Body of pancreas (tissue), 4 donors: Measurements from ENCODE around the gene CUEDC1. TPM values are rescaled to one million over a fixed set of nuclear protein-coding genes. Genes with fewer than 3 reads are reported as not detected.
A peak's percentile ranks its signal among the peaks of the same experiment; 100 is the strongest.

Experiments used
- ATAC-seq: fragments of 150-250 bp; one replicate; pipeline ENCODE4 v1.9.1; 2016
- DNase-seq, 4 donors: peaks; one replicate each; pipeline ENCODE4 v3.0.0-alpha.2; 2019
- H3K27ac ChIP-seq, 4 donors: fragments of 200-600 bp; sonication (generic); 1 replicate in 3 of 4; 2 replicates in 1 of 4; pipeline versions ENCODE4 v1.5.1 to v1.6.1; 2016 to 2019; ENCODE audit warnings: mild to moderate bottlenecking in 1 of 4, mixed read lengths in 1 of 4, moderate library complexity in 1 of 4
- H3K27me3 ChIP-seq, 2 donors: fragments of 200-600 bp; sonication (generic); one replicate each; pipeline ENCODE4 v1.6.0; 2016; ENCODE audit warnings: mild to moderate bottlenecking in 1 of 2
- H3K36me3 ChIP-seq, 2 donors: fragments of 200-600 bp; sonication (generic); replicated peaks in 1 of 2; 2 replicates each; pipeline ENCODE4 v1.5.1; 2016; ENCODE audit warnings: low read depth in 2 of 2; ENCODE audit not compliant: insufficient read depth in 1 of 2
- H3K4me1 ChIP-seq: fragments of 200-600 bp; sonication (generic); one replicate; pipeline ENCODE4 v1.6.0; 2016
- H3K4me3 ChIP-seq, 2 donors: fragments of 200-600 bp; sonication (generic); 1 replicate in 1 of 2; 2 replicates in 1 of 2; pipeline ENCODE4 v1.5.1; 2016 to 2019
- H3K9me3 ChIP-seq, 3 donors: fragments of 200-600 bp; sonication (generic); 1 replicate in 2 of 3; 2 replicates in 1 of 3; pipeline ENCODE4 v1.5.1; 2016
- POLR2A ChIP-seq, 3 donors: fragments of 450-650 bp; IDR thresholded peaks; one replicate each; pipeline ENCODE4 v1.6.1; 2016; ENCODE audit warnings: antibody characterized with exemption in 3 of 3, mild to moderate bottlenecking in 2 of 3
- WGBS, 2 donors: methylation state at CpG; one replicate each; pipeline ENCODE4 v1.1.5; 2017; 5-methylcytosine and 5-hydroxymethylcytosine counted together
- intact Hi-C: fragments of 100-400 bp; cut with DNase I; formaldehyde crosslinking; loops from one replicate; pipeline ENCODE4 v1.15.1; 2023
- total RNA-seq, 2 donors: library from RNA; depleted of rRNA; stranded (reverse); fragments of >200 nt; gene quantifications; one replicate each; pipeline ENCODE4 v1.1.0, GENCODE V29; 2016
- TF ChIP-seq, protein P1 (sequence below), 7 experiments: fragments of 450-650 bp in 4 of 7; fragments of 200-600 bp in 3 of 7; sonication (generic) in 3 of 7; IDR thresholded peaks; one replicate each; pipeline ENCODE4 v1.5.1; 2016 to 2019; ENCODE audit warnings: antibody characterized with exemption in 7 of 7

Gene CUEDC1
- total RNA-seq, 2 donors from 2014 or later: 35.8 to 48.1 TPM

DNA sequence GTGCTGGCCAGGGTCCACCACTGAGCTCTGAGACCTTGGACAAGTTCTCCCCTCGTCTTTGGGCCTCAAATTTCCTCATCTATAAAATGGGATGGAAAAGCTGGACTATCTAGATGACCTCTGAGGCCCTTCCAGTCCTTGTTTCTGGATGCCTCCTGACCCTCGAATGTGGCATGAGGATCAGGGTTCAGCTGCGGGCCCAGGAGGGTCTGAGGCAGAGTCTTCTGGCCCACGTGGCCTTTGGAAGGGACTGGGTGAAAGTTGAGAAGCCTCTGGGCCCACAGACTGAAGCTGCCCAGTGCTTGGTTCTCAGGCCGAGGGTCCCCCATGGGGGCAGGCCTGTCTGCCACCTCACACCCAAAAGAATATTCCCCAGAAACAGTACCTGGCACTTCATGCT lies 88.5 kb downstream of the CUEDC1 start:
- TF ChIP-seq POLR2A (IDR thresholded peaks at IDR 0.05): no peak
- H3K27ac ChIP-seq: peak overlapping the region in 2 of 4 donors; percentile 86 to 95
- DNase-seq (no peak), ATAC-seq (no peak)
- H3K4me3 ChIP-seq: no peak overlapping the region
- no peaks in the 10 kb centered on the region for H3K36me3 ChIP-seq
- H3K9me3 ChIP-seq: no peaks in the 10 kb centered on the region
- intact Hi-C loops: no loop called here
- no peaks in the 10 kb centered on the region for H3K27me3 ChIP-seq
- 89% methylated on average over 5 of the region's 5 CpGs; no CpG with 5 or more reads in 1 of the 2 donors for WGBS, 2 donors
- peaks cover 36% of the 10 kb centered on the region for H3K4me1 ChIP-seq

DNA sequence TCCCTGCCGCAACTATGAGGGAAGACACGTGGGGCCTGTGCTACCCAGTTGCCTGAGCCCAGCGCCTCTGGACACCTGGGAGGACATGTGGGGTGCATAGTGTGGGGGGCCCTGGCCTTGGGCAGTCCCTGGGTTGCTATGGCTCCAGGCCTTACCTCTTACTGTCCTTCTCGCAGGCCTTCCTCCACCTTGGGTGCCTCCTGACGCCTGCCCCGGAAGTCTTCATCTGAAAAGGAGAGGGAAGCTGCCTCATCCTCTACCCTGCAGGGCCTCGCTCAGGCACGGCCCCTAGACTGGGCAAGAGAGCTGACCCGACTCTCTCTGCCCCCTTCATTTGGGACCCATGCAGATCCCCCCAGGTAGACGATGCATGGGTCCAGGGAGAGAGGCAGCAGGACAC lies 88.9 kb downstream of the CUEDC1 start:
- DNase-seq (no peak), ATAC-seq (no peak)
- peak overlapping the region in 1 of 4 donors; percentile 95 for H3K27ac ChIP-seq
- TF ChIP-seq, protein P1, sequence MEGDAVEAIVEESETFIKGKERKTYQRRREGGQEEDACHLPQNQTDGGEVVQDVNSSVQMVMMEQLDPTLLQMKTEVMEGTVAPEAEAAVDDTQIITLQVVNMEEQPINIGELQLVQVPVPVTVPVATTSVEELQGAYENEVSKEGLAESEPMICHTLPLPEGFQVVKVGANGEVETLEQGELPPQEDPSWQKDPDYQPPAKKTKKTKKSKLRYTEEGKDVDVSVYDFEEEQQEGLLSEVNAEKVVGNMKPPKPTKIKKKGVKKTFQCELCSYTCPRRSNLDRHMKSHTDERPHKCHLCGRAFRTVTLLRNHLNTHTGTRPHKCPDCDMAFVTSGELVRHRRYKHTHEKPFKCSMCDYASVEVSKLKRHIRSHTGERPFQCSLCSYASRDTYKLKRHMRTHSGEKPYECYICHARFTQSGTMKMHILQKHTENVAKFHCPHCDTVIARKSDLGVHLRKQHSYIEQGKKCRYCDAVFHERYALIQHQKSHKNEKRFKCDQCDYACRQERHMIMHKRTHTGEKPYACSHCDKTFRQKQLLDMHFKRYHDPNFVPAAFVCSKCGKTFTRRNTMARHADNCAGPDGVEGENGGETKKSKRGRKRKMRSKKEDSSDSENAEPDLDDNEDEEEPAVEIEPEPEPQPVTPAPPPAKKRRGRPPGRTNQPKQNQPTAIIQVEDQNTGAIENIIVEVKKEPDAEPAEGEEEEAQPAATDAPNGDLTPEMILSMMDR (IDR thresholded peaks at IDR 0.05): no peak
- no peak for TF ChIP-seq POLR2A (IDR thresholded peaks at IDR 0.05)
- H3K4me1 ChIP-seq: peaks cover 40% of the 10 kb centered on the region
- no peak overlapping the region for H3K4me3 ChIP-seq
- no peaks in the 10 kb centered on the region for H3K36me3 ChIP-seq
- H3K9me3 ChIP-seq: no peaks in the 10 kb centered on the region
- intact Hi-C loops: no loop called here
- 89 to 93% methylated on average over 9 to 10 of the region's 10 CpGs for WGBS, 2 donors
- no peaks in the 10 kb centered on the region for H3K27me3 ChIP-seq

DNA sequence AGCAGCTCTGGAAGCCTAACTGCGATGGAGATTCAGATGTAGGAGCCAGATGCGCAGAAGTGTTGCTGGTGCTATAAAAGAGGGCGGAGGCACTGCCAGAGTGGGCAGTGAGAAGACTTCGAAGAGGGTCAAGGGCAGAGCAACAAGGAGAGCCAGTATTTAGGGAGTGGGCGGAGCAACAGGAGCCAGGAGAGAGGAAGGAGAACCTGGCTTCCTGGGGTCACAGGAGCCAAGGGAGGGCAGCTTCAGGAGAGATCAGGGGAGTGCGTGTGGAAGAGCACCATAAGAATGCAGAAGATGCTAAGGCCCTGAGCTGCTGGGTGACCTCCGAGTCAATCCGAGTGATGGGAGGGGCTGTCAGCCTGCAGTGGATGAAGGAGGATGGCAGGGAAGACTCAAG lies 90.9 kb downstream of the CUEDC1 start:
- H3K4me3 ChIP-seq: no peak overlapping the region
- TF ChIP-seq, protein P1 (IDR thresholded peaks at IDR 0.05): no peak
- WGBS, 2 donors: 81 to 82% methylated on average over 8 of the region's 8 CpGs
- no peak overlapping the region for H3K27ac ChIP-seq
- ATAC-seq (no peak), DNase-seq (no peak)
- intact Hi-C loops: no loop called here
- no peaks in the 10 kb centered on the region for H3K9me3 ChIP-seq
- H3K4me1 ChIP-seq: peaks cover 54% of the 10 kb centered on the region
- H3K36me3 ChIP-seq: no peaks in the 10 kb centered on the region
- no peaks in the 10 kb centered on the region for H3K27me3 ChIP-seq

DNA sequence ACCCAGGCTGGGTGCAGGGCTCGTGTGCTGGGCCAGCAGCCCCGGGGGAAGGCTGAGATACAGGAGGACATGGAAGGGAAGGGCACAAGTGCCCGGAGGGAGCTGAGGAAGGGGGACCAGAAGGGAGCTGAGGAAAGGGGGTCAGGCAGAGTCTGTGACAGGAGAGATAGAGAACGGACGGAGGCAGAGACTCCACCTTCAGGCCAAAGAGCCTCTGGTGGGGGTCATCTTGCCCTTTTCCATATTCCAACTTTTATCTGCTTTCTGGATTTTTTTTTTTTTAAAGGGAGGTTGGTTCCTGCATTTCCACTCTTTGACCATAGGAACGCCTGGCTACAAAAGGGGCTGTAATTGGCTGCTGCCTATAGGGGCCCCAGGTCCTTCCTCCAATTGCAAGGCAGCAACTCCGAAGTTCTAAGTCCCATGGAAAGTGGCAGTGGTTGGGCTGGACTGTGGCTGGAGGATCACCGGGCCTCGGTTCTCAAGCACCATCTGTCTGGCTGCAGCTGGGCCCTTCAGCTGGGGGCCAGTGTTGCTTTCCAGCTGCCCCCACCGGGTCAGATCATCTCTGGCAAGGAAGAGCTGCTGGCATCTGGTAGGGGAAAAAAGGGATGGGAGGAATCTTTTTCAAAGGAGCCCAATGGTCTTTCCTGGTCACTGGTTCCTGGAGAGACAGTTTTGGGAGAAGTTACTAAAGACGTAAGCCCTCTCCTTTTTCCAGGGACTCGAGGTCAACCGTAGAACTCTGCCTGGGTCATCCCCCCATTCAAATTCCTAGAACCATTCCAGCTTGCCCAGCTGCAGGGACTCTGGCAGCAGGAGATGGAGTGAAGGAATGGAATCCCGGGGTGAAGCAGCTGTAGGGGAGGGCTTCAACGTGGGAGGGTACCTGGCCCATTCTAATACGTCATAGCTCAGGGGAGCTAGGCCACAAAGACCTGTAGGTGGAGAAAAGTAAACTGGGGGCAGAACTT lies 92.2 kb downstream of the CUEDC1 start:
- WGBS, 2 donors: 90 to 91% methylated on average over 16 of the region's 16 CpGs
- Histone ChIP-seq H3K4me3 (no peak overlapping the region), H3K9me3 (no peaks in the 10 kb centered on the region), H3K27me3 (no peaks in the 10 kb centered on the region), H3K4me1 (peaks cover 44% of the 10 kb centered on the region), H3K27ac (peak overlapping the region in 2 of 4 donors; percentile 81 to 95), H3K36me3 (no peaks in the 10 kb centered on the region)
- no peak for TF ChIP-seq POLR2A (IDR thresholded peaks at IDR 0.05)
- TF ChIP-seq, protein P1 (IDR thresholded peaks at IDR 0.05): no peak
- intact Hi-C loops: no loop called here
- no peak for ATAC-seq
- peak in 1 of 4 donors; percentile 53 for DNase-seq

DNA sequence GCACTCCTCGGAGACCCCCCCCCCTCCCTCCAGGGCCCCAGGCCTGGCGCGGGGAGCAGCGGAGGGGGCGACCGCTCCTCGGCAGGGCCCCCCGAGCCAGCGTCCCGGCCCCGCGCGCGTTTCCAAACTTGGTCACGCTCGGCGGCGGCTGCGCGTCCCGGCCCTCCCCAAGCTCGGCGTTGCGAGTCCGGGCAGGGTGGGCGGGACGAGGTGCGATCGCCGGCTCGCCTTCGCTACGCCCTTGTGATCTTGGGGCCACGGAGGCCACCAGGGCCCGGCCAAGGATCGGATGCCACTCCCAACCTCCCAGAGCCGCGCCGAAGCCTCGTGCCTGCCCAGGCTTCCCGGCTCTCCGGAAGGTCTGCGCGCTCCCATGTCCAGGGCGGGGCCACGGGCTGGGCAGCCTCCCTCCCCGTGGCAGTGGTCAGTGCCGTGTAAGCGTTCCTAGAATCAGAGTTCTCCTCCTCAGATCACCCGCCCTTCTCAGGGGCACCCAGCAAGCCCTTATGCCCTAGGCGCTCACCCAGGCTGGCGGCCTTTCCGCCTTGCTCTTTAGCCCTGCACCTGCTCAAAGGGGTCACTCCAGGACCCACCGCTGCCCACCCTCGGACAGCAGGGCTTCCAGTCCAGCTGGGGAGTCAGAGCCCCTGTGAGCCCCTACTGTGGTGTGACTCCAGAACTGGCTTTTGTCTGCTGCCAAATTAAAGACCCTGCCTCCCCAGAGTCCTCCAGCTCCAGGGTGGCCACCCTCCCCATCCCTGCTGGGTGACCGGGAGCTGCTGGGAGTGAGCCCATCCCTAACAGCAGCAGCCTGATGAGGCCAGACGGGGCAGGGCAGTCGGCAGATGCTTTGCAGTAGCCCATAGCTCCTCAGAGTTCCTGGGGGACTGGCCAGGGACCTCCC lies 93.2 kb downstream of the CUEDC1 start:
- H3K36me3 ChIP-seq: no peaks in the 10 kb centered on the region
- peak; percentile 54 to 85 (median 66) for DNase-seq
- peaks cover 42% of the 10 kb centered on the region for H3K4me1 ChIP-seq
- intact Hi-C loops: no loop called here
- H3K27ac ChIP-seq: peak overlapping the region; percentile 71 to 95 (median 84)
- no peaks in the 10 kb centered on the region for H3K9me3 ChIP-seq
- ATAC-seq: peak; percentile 49
- TF ChIP-seq POLR2A (IDR thresholded peaks at IDR 0.05): peak; percentile 4 to 65 (median 13)
- TF ChIP-seq, protein P1 (IDR thresholded peaks at IDR 0.05): no peak
- H3K27me3 ChIP-seq: no peaks in the 10 kb centered on the region
- WGBS, 2 donors: 16 to 27% methylated on average over 4 to 45 of the region's 58 CpGs
- H3K4me3 ChIP-seq: no peak overlapping the region
